NCI-H2029 treated with DMSO at 0.1 percent for 48 hours (cell line): ENCODE data around the gene ATP2C1.
"Not testable (repeated sequence)": the region's sequence is repeated elsewhere in the genome, so short reads cannot be mapped to it uniquely, and the experiment has no call there.

ENCODE experiments used
- DNase-seq: peaks from one replicate; lab custom pipeline; 2025; lab: John Stamatoyannopoulos, UW

ATP2C1 gene

DNA sequence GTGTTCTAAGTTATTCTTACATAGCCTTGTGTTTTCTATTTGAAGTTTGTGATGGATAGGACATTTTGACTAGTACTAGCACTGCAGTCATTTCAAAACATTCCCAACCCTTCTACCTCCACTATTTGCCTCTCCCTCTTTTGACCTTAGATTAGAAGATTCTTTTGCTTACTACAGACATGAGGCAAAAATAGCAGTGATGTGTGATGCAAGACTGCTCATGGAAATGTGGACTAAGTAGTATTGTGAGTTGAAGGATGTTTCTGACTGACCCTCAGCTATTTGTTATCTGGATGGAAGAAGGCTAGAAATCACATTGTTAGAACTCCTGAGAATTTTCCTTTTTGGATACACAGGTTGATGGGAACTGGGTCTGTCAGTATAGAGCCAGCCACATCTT, 45.9 kb downstream of the ATP2C1 start:
- no peak for DNase-seq

DNA sequence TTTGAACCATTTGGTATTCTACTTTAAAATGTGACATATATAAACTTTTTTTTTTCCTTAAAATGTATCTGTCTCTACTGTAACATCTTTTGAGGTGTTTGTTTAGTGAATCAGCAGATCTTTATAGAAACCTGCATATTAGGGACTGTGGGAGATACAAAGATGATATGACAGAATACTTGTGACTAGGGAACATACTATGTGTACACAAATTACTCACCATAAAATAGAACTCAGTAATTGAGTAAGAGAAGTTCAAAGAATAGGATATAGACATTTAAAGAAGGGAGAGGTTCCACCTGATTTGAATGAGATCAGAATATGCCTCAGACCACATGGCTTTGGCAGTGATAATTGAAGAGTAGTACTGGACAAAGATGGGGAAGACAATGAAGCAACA, 47.9 kb downstream of the ATP2C1 start:
- DNase-seq, result no peak

DNA sequence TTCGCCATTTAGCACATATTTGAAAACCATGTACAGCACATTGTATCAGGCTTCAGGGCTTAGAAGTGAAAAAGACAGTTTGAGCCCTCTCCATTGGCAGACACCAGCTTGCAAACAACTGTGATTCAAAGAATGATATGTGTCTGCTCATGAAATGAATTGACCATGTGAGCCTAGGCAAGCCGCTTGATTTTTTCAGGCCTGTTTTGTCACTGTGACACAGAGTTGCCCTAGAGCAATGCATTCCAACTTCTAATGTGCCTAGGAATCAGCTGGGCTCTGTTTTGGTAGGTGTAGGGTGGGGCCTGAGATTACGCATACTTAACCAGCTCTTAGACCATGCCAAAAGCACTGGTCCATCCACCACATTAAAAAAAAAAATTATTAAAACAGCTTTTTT, 53.0 kb downstream of the ATP2C1 start:
- DNase-seq, result no peak

DNA sequence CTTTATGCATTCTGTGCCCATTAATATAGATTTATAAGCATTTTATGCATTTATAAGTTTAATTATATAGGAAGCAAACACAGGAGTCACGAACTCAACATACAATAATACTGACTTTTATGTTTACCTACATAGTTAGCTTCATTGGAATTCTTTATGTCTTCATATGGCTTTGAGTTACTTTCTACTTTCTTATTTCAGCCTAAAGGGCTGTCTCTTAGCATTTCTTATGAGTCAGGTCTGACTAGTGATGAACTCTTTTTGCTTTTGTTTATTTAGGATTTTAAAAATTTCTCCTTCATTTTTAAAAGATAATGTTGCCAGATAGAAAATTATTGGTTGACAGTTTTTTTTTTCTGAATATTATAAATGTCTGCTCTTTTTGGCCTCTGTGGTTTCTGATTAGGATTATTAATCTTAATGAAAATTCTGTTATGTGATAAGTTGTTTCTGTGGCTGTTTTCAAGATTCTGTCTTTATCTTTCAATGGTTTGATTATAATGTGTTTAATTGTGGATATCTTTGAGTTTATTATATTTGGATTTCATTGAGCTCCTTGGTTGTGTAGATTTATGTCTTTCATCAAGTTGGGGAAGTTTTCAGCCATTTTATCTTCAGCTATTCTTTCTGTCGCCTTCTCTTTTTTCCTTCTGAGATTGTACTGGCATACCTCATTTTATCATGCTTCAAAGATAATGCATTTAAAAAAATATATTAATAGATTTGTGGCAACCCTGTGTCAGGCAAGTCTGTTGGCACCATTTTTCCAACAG, 54.3 kb downstream of the ATP2C1 start:
- no peak for DNase-seq

DNA sequence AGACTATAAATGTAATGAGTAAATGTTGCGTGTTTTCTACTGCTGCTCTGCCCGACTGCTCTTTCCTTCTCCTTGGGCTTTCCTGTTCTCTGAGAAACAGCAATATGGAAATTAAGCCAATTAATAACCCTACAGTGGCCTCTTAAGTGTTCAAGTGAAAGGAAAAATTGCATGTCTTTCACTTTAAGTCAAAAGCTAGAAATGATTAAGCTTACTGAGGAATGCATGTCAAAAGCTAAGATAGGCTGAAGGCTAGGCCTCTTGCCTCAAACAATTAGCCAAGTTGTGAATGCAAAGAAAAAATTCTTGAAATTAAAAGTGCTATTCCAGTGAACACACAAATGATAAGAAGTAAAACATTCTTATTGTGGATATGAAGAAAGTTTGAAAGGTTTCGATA, 55.0 kb downstream of the ATP2C1 start:
- no peak for DNase-seq

DNA sequence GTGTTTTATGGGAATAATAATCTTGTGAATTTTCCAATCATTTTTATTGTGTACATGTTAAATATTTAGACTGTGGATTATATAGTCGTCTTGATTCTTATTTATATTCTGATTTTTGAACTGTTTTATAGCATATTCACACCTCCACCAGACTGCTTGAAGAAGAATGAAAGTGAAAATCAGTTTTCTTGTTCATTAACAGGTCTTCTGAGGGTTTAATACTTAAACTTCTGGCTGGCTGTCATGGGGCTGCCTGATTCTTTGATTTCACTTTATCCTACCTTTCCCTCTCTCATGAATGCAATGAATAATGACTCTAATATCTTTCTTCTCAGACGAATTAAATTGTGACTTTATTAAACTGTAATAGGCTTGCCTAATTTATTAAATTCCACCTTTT, 56.2 kb downstream of the ATP2C1 start:
- DNase-seq, result no peak

DNA sequence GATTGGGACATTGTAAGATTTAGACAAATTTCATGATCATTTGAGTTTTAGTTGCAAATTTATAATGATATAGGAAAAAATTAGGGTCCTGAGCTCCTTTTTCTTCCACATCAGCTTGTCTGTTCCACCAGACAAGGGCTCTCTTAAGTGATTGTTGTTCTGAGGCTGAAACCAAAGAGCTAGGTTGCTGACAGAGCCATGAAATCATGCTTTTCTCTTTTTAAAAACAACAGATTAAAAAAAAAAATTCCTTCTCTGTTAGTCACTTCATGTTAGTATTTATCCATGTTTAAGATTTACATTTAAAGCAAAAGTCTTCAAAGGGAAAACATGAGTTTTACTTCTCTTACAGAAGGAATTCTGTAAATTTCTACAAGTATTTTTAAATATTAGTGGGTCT, 56.8 kb downstream of the ATP2C1 start:
- no peak for DNase-seq

DNA sequence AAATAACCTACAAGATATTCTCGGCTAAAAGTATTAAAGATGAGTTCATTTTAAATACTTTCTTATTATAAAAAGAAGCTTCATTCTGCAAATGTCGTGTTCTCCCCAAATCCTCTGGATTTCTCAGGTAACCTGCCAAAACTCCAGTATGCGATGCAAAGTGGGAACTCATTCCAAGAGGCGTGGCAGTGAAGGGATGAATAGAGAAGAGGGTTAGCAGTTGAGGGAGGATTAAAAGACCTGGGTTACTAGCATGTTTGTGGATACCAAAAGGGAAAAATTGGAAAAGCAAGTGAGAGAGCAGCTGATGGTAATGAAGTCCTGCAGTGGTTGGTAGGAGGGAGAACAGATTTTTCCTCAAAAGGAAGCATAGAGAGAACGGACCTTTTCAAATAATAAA, 61.6 kb downstream of the ATP2C1 start:
- no peak for DNase-seq

DNA sequence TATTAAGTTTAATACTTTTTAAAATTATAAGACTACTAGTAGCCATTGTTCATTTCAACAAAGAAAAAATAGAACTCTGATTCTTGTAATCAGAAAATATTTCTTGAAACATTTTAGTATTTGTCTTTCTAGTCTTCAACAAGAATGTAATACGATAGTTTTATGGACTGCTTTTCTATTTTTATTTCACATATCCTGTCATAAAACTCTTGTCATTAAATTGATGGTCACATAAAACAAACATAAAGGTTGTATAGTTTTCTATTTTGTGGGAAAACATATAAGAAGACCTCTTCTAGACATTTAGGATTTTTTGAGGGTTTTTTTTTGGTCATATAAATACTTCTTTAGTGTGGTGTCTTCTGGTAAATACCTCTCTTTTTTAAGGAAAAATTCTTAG, 62.4 kb downstream of the ATP2C1 start:
- DNase-seq, result no peak

DNA sequence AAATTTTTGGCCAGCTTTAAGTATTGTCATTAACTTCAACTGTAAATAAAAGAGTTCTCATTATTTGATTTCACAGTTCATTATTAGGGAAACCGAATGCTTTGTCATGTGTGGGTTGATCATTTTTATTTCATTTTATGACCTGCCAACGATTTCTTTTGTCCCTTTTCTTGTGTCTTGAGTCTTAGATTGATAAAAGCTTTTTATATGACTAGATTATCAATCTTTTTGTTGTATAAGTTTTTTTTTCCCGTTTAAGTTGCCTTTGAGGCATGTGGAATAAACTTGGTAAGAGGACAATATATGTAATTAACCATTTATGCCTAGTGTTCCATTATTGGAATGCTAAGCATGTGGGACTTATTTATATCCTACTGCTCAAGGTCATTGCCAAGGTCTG, 62.8 kb downstream of the ATP2C1 start:
- DNase-seq, result no peak

DNA sequence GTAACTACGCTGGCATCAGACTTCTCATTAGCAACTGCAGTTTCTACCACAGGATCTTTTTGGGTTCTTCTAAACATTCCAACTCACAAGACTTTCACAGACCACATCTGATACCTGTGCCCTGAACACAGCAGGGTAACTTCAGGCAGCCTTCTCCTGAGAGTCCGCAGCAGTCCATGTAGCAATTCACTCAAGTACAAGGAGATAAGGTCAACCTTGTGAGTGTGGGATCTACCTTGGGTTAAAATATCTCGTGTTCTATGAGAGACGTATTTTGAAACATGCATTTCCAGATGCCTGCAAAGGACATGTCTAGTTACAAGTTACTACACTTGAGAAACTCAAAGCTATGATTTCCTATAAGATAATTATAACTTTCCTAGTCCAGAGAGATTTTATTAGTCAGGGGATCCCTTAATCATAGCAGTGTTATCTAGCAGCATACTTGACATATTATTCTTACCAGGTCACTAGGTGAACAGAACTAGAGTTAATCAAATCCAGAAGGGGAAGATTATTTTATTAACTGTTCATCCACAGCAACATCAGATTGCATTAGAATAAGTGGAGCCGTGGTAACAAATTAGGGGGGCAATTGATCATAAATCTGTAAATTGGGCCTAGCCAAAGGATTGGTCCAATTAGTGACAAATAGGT, 66.4 kb downstream of the ATP2C1 start:
- no peak for DNase-seq

DNA sequence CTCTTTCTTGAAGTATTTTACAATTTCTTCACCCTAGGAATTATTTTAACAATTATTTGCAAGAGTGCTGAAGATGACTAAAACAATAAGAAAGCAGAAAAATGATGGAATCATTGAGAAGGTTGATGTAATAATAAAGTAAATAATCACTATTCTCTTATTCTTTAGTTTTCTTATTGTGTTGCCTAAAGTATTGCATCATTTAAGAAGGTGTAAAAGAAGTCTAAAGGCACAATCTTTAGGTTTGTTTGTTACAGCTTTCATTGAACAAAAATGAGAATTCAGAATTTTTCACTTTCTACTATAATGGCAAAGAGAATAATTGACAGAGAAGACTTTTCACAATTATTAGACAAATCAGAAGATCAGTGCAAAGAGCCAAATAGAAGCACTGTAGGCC, 67.6 kb downstream of the ATP2C1 start:
- DNase-seq, result no peak

DNA sequence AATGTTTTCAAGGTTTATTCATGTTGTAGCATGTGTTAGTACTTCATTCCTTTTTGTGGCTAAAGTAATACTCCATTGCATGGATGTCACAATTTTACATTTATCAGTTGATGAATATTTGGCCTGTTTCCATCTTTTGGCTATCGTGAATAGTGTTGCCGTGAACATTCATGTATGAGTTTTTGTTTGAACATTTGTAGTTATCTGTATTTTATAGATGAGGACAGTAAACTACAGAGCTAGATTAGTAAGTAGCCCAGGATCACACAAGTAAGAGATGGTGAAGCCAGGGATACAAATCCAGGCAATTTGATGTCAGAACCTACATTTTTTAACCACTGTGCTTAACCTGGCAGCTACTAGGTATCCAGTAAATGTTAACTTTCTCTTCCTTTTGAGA, 69.6 kb downstream of the ATP2C1 start:
- no peak for DNase-seq

DNA sequence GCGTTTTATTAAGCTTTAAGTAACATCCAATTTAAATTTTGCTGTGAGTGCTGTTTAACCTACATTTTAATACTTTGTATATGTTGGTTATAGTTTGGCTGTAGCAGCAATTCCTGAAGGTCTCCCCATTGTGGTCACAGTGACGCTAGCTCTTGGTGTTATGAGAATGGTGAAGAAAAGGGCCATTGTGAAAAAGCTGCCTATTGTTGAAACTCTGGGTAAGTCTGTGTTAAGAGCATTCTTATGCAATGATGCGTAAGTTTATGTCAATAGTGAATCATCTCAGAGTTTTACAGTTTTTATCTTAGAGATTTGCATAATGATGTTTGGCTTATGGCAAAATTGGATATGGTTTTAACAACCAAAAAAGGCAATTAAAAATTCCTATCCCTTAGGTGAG, 70.0 kb downstream of the ATP2C1 start:
- DNase-seq, result no peak

DNA sequence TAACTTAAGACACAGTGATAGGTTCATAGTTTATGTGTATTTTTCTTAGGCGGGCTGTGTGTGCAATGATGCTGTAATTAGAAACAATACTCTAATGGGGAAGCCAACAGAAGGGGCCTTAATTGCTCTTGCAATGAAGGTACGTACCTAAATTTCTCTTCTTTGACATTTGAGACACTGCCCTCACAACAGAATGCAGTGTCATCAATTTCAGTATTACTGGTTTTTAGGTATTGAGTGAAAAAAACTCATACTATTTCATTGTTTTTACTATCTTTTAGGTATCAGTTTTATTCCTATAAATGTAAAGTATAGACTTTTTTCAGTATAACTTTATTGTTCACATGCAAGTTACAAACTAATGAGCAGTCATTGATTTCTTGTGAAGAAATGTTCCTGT, 73.4 kb downstream of the ATP2C1 start:
- DNase-seq, result no peak

DNA sequence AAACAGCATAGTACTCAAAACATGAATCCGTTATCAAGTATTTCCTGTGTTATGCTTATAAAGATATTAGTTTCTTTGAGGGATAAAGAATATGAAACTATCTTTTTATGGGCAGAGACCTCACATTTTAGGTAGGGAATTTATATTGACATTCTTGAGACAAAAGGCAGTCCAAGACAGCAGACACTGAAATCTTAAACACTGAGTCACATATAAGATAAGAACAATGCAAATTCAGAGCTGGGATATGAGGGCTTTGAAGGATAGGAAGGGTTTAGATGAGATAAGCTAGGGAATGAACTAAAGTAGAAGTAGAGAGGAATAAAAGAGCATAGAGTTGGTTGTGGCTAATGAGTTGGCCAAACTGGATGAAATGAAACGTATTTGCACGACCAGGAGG, 74.3 kb downstream of the ATP2C1 start:
- no peak for DNase-seq

DNA sequence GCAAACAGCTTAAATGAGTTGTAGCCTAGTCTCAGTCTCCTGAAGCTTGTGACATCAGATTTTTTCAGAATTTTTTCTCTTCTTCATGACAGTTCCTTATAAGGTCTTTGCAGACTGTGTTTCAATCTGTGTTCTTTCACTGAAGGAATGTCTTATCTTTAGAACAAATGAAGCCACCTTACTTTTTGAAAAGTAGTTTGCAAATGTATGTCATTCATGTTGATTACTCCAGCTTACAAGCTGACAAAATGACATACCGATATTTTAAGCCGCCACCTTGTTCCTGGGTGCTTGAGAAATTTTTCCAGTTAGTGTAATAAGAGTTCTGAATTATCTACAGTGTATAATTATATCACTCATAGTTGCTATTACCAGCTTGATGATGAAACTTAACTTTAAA, 75.7 kb downstream of the ATP2C1 start:
- no peak for DNase-seq

DNA sequence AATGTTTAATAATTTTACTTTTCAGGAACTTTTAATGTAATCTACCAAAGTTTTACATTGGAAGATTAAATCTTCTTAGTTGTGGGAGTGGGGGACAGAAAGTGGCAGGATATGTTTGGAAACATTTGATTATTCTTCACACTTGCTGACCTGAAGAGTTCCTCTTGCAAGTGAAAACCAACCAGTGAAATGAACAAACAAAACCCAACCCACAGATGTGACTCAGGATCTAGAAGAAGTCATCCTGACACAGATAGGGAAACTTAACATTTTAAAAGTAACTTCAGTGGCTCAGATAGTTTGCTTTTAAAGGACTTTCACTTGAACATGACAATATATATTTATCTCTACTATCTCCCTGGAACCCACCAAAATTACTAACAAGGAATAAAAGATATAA, 77.3 kb downstream of the ATP2C1 start:
- no peak for DNase-seq

DNA sequence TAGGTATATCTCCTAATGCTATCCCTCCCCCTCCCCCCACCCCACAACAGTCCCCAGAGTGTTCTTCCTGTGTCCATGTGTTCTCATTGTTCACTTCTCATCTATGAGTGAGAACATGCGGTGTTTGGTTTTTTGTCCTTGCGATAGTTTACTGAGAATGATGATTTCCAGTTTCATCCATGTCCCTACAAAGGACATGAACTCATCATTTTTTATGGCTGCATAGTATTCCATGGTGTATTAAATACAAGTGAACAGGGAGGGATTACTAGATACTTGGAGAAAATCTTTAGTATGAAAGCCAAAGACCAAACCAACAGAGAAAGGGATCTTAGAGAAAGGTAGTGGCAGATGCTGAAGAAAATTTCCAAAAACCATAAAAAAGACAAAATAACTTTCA, 78.7 kb downstream of the ATP2C1 start:
- not testable (repeated sequence) for DNase-seq

DNA sequence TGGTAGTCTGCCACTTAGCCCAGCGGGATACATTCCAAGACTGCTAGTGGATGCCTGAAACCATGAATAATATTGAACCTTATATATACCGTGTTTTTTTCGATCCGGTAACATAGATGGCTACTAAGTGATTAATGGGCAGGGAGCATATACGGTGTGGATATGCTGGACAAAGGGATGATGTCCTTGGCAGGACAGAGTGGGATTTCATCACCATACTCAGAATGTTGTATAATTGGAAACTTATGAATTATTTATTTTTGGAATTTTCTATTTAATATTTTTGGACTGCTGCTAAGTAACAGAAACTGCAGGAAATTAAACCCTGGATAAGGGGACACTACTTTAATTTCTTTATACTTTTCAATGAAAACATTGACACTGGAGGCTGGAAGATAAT, 79.5 kb downstream of the ATP2C1 start:
- no peak for DNase-seq

DNA sequence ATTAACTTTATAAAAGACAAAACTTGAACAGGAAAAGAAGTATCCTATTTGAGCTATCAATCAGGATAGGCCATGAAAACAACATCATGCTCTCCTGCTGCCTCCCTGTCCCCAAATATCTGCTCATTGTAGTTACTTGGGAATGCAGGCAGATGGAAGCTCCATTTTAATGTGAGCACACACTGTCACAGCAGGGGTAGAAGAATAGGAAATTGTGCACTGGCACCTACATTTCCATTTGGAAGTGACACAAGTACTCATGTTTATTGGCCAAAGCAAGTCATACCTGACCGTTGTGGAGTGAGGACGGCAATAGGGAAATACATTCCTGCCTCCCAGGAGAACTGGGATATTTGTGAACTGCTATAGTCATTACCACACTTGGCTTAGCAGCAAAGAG, 80.3 kb downstream of the ATP2C1 start:
- no peak for DNase-seq

DNA sequence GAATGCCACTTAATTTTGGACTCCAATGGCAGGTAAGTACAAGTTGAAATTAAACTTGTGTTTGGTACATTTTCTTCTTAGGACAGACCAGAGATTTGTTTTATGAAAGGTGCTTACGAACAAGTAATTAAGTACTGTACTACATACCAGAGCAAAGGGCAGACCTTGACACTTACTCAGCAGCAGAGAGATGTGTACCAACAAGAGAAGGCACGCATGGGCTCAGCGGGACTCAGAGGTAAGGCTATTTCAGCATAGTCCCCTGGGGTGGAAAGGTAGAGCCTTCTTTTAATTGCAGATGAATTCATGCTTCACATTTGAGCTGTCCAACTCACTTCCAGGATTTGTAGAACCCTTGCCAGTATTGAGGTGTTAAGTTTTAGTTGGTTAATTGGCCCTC, 81.4 kb downstream of the ATP2C1 start:
- DNase-seq, result no peak

DNA sequence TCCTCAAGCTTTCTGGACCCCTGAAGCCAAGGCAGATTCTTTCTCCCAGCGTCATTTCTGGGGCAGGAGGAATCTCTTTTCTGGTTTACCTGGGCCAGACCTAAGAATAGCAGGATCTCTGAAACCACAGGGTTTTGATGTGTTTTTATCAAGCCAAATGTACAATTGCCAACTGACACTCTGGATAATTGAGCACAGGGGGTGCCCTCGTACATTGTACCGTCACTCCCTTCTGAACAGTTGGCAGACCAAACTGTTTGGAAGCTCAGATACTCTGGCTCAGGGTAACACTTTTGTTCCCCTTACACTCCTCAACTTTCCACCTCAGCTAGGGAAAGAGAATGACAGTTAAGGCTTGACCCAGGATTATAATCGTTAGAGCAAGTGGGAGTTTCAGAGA, 82.8 kb downstream of the ATP2C1 start:
- DNase-seq, result no peak

DNA sequence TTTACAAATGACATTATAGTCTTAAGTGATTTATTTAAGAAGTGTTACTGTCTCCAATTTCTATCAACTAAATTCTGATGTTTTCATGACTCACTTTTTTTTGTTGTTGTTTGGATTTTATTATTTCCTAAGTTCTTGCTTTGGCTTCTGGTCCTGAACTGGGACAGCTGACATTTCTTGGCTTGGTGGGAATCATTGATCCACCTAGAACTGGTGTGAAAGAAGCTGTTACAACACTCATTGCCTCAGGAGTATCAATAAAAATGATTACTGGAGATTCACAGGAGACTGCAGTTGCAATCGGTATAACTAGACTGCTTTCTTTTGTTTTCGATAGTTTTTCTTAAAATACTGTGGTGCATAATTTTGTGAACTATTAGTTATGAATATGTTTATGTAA, 85.2 kb downstream of the ATP2C1 start:
- no peak for DNase-seq
